Measurements from ENCODE around the gene MYO3A. TPM values are rescaled to one million over a fixed set of nuclear protein-coding genes. Genes with fewer than 3 reads are reported as not detected.

Gene MYO3A
- total and polyA plus RNA-seq, 12 donors: under 0.01 to 0.17 TPM; not detected in 10

- DNase-seq: no peak
- no peak overlapping the region for H3K4me3 ChIP-seq
- no peak for TF ChIP-seq CTCF (IDR thresholded peaks at IDR 0.05)
- H3K9me3 ChIP-seq: no peaks in the 10 kb centered on the region
- no peaks in the 10 kb centered on the region for H3K4me1 ChIP-seq
- no peak for ATAC-seq
- 38 to 44% methylated on average over 1 of the region's 1 CpG for WGBS, 2 donors
- no peaks in the 10 kb centered on the region for H3K36me3 ChIP-seq
- peaks cover 0 to 6% (median under 1%) of the 10 kb centered on the region in 7 donors for H3K27me3 ChIP-seq
- H3K27ac ChIP-seq: no peak overlapping the region
- intact Hi-C loops (cut with DNase I): no loop called here
Measured at GRCh38 chr10:26259341-26259740, 325.3 kb downstream of the MYO3A start.

All from heart right ventricle (tissue), 16 donors.